VCaP (cell line): ENCODE data around the gene ARRDC2.

Experiments
- H3K27ac ChIP-seq: fragments of 450-650 bp; 2 replicates; pipeline ENCODE4 v1.5.1; 2017
- CTCF ChIP-seq: fragments of 450-650 bp; conservative IDR thresholded peaks from 2 replicates; pipeline ENCODE4 v1.5.1; 2017; ENCODE audit warnings: mild to moderate bottlenecking, moderate library complexity

The ARRDC2 gene

GRCh38 chr19:17993076-17993813 lies 14.7 kb upstream of the ARRDC2 start:
- no peak for TF ChIP-seq CTCF
- no peak overlapping the region for H3K27ac ChIP-seq

- H3K27ac ChIP-seq: no peak overlapping the region
- TF ChIP-seq CTCF: peak; percentile 97
Measured at GRCh38 chr19:17996826-17997316, 11.1 kb upstream of the ARRDC2 start.

GRCh38 chr19:17997969-17998826 lies 9.8 kb upstream of the ARRDC2 start:
- TF ChIP-seq CTCF: peak; percentile 23; the same call in 1 of the 2 replicates
- H3K27ac ChIP-seq: no peak overlapping the region

- H3K27ac ChIP-seq: no peak overlapping the region
- TF ChIP-seq CTCF: no peak; the same call in 1 of the 2 replicates
Measured at GRCh38 chr19:17998827-17999150, 9.2 kb upstream of the ARRDC2 start.

GRCh38 chr19:17999684-18000479 lies 8.1 kb upstream of the ARRDC2 start:
- peak overlapping the region; percentile 75 for H3K27ac ChIP-seq
- TF ChIP-seq CTCF: no peak

GRCh38 chr19:18000480-18000914 lies 7.5 kb upstream of the ARRDC2 start:
- peak overlapping the region; percentile 75 for H3K27ac ChIP-seq
- TF ChIP-seq CTCF: no peak
